VCaP (cell line): ENCODE measurements around the gene GIMAP8.

ENCODE experiments used
- H3K27ac ChIP-seq: fragments of 450-650 bp; 2 replicates; pipeline ENCODE4 v1.5.1; 2017
- TF ChIP-seq, protein P1 (sequence below): fragments of 450-650 bp; conservative IDR thresholded peaks from 2 replicates; pipeline ENCODE4 v1.5.1; 2017; ENCODE audit warnings: mild to moderate bottlenecking, moderate library complexity

The GIMAP8 gene

DNA sequence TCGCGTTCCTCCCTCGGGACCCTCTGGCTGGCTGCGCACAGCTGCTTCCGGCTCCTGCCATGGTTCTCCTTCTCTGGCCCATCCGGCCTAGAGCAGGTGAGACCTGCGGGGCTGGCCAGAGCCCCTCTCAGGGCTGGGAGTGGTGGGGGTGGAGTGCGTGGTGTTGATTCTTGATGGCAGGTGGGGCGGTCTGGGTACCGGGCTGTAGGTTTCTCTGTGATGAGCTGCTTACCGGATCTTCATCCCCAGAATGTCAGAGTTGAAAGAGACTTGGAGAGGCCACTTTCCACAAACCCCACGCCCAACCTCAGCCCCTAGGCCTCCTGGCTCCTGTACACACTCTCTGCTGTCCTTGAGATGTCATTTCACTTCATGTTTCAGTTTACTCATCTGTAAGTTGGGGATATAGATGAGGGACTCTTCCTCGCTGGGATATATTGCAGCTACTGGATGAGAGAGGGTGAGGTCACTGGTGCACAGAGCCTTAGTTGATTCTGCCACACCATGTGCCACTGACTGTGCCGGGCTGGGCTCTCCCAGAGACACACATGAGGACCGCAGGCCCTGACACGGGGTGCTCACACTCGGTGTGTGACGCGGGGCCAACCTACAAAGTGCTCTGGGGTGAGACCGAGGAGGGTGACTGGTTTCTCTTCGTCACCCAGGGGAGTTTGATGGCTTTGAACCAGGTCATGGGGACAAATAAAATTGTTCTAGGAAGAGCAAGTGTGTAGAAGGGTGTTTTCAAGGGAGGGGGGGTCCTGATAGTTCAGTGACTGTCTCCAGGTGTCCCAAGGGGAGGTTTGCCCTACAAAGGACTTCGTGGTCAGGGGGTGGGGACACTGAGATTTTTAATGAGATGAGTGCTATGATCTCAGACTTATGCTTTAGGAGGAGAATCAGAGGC, 41.8 kb upstream of the GIMAP8 start:
- no peak overlapping the region for H3K27ac ChIP-seq

DNA sequence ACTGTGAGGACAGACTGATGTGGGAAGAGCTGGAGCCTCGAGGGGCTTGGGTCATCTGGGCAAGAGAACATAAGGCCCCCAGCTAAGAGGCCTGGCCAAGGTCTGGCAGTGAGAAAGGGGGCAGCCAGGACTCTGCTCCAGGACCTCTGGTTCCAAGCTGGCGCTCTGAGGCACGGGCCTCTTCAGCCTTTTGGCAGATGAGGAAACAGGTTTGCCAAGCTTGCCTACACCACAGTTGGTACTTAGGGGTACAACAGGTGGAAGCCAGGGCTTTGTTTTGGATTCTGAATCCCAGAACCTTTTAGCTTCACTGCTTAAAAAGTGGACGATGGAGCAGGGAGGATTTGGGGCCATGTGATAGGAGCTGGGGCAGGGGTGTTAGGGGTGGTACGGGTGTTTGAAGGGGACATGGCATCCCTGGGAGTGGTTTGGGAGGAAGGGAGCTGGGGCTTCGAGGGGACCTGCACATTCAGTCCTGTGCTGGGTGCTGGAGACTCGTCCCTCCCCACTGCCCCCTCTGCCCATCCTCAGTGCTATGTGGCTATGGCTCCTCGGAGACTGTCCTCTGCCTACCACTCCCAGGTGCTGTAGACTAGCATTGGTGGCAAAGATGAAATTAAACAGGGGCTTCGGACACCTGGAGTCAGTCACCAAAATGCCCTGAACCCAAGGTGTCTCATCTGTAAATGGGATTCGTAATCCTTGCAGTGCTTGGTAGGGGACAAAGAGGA, 41.0 kb upstream of the GIMAP8 start:
- no peak overlapping the region for H3K27ac ChIP-seq
- TF ChIP-seq, protein P1, sequence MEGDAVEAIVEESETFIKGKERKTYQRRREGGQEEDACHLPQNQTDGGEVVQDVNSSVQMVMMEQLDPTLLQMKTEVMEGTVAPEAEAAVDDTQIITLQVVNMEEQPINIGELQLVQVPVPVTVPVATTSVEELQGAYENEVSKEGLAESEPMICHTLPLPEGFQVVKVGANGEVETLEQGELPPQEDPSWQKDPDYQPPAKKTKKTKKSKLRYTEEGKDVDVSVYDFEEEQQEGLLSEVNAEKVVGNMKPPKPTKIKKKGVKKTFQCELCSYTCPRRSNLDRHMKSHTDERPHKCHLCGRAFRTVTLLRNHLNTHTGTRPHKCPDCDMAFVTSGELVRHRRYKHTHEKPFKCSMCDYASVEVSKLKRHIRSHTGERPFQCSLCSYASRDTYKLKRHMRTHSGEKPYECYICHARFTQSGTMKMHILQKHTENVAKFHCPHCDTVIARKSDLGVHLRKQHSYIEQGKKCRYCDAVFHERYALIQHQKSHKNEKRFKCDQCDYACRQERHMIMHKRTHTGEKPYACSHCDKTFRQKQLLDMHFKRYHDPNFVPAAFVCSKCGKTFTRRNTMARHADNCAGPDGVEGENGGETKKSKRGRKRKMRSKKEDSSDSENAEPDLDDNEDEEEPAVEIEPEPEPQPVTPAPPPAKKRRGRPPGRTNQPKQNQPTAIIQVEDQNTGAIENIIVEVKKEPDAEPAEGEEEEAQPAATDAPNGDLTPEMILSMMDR: no peak

More for the DNA sequence above, 41.8 kb upstream of the GIMAP8 start:
- TF ChIP-seq, protein P1: no peak

DNA sequence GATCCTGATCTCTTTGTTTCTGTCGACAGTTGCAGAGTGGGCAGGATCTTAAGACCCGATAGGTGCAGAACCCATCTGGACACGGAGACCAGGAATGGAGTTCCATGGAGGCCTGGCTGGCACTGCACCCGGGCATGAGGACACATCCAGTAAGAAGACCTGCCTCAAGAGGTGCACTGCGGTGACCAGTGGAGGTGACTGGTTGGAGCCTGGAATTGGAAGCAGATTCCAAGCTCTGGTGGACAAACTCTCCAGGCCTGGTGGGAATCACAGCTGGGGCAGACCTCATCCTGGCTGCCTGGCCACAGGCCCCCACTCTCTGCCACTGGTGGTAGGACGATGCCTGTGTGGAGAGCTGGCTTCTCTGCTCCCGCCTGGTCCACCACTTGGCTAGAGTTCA, 40.3 kb upstream of the GIMAP8 start:
- no peak overlapping the region for H3K27ac ChIP-seq
- TF ChIP-seq, protein P1: no peak

DNA sequence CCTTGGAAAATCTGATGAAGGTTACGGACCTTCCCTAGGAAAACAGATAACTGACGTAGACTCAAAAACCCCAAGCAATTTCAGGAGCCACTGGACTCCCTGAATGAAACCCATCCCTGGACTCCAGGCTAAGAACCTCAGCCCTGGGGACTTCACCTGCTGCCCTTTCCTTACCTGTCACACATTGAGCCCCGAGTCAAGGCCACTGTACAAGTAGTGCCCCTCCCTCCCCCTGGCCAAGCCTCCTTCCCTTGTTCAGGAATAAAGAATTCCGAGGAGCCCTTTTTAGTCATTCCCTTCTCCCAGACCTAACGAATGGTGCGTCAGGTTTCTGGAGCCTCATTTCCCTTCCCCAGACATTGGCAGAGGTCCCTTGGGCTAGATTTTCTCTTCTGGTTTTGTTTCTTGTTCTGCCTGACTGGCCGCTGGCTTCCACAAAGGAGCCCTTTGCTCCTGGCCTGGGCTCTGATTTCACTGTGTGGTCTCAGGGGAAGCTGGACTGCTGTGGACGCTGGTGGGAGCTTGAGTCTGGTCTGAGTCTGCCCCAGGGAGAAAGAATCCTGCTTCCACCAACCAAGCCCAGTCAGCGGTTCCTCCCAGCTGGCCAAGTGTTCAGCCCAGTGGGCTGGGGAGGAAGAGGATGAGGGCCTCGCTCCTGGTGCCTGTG, 39.6 kb upstream of the GIMAP8 start:
- TF ChIP-seq, protein P1: no peak
- no peak overlapping the region for H3K27ac ChIP-seq

DNA sequence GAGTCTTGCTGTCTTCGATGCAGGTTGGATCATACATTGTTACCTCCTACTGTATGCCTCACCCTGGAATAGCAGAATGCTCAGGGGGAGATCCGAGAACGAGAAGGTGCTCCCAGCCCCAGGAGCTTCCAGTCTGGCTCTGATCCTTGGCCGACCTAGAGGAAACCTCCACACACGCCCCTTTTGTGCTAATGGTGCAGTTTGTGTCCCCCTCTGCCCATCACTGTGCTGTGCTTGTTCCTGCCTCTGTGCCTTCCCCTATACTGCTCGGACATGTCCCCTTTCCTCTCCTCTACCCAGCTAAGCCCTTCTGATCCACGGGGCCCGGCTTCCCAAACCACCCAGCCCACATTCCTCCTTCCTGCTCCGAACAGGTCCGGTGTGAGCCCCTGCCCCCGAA, 38.8 kb upstream of the GIMAP8 start:
- H3K27ac ChIP-seq: no peak overlapping the region
- TF ChIP-seq, protein P1: no peak

DNA sequence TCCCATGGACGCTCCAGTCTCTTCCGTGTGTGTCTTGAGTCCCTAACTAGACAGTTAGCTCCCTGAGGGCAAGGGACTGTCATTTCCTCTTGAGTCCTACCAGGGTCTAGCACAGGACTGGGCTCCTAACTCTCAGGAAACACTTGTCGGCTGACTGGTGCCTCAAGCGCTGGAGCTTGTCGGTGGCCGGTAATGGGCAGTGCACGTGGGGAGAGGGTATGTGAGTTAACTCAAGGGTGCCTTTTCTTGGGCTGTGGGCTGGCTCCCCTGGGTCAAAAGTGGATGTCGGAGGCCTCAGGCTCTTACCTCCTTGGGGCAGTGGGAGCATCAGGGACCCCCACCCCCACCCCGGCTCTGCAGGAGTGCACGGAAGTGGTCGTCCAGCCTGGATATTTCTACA, 38.4 kb upstream of the GIMAP8 start:
- TF ChIP-seq, protein P1: no peak
- H3K27ac ChIP-seq: no peak overlapping the region
